HUES6 (cell line): ENCODE data around the gene NOC2L.

Experiments
- H3K27ac ChIP-seq: 2 replicates; pipeline ENCODE4 v1.7.0; 2013; ENCODE audit warnings: low read depth, mild to moderate bottlenecking, low read length, inconsistent platforms
- H3K27me3 ChIP-seq: 2 replicates; pipeline ENCODE4 v1.6.1; 2013; ENCODE audit warnings: low read length; ENCODE audit not compliant: control insufficient read depth, insufficient read depth
- H3K36me3 ChIP-seq: 2 replicates; pipeline ENCODE4 v1.6.1; 2013; ENCODE audit warnings: low read length; ENCODE audit not compliant: control insufficient read depth, insufficient read depth
- H3K4me1 ChIP-seq: 2 replicates; pipeline ENCODE4 v1.6.1; 2013; ENCODE audit warnings: low read length; ENCODE audit not compliant: control insufficient read depth, insufficient read depth
- H3K4me3 ChIP-seq: 2 replicates; pipeline ENCODE4 v1.5.1; 2013; ENCODE audit warnings: low read depth, low read length
- H3K9ac ChIP-seq: one replicate; pipeline ENCODE4 v1.6.1; 2013; ENCODE audit warnings: mild to moderate bottlenecking, low read length
- H3K9me3 ChIP-seq: 2 replicates; pipeline ENCODE4 v1.6.1; 2013; ENCODE audit warnings: low read depth, low read length; ENCODE audit not compliant: control insufficient read depth, insufficient read depth

The NOC2L gene

DNA sequence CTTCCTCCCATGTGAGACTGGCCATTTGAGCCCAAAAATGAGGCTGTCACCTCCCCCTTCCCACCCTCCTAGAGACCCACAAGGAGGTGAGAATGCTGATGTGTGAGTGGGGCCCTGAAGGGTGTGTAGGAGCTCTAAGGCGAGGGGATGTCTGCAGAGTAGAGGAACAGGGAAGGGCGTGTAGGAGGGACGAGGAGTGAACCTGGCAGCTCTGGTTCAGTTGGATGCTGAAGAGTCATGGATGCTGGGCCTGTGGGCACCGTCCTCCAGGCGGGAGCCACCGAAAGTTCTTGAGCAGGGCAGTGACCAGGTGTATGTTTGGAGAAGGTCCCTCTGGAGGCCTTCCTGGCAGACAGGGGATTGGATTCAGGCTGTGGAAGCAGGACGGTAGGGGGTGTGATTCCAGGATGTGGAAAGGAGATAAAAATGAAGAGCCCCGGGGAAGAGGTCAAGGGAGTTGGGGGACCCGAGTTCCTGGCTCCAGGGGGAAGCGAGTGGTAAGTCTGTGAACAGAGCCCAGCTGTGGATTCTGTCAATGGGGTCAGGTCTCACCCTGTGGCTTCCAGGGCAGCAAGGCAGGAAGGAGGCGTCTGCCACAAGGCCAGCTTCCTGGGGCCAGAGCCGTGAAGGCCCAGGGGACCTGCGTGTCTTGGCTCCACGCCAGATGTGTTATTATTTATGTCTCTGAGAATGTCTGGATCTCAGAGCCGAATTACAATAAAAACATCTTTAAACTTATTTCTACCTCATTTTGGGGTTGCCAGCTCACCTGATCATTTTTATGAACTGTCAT, 27.5 kb downstream of the NOC2L start:
- Histone ChIP-seq H3K4me1 (peaks cover 12% of the 10 kb centered on the region), H3K9ac (no peak overlapping the region), H3K4me3 (no peak overlapping the region), H3K27ac (no peak overlapping the region), H3K36me3 (no peaks in the 10 kb centered on the region), H3K27me3 (peaks cover 92% of the 10 kb centered on the region), H3K9me3 (no peaks in the 10 kb centered on the region)

DNA sequence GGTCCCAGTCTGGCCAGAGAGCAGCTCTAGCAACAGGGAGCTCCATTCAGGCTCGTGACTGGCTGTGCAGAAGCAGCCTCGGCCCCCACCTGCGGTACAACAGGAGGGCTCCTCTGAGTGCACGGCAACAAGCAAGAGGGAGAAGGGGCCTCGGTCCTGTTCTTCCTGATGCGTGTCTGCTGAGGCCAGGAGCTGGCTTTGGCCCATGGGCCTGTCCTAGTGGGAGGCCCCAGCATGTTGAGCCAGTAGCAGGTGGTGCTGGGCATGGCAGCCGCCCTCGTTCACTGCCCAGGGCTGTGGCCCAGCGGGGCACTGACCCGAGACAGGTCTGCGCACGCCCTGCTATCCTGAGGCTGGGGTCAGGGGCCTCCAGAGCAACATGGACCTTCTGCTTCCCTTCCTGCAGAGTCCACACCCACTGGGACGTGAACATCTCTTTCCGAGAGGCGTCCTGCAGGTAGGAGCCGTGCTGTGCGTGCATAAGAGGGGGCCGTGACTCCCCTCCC, 28.4 kb downstream of the NOC2L start:
- H3K27me3 ChIP-seq: peaks cover 92% of the 10 kb centered on the region
- H3K9me3 ChIP-seq: no peaks in the 10 kb centered on the region
- H3K4me3 ChIP-seq: no peak overlapping the region
- H3K27ac ChIP-seq: no peak overlapping the region
- H3K36me3 ChIP-seq: no peaks in the 10 kb centered on the region
- no peak overlapping the region for H3K9ac ChIP-seq
- peaks cover 18% of the 10 kb centered on the region for H3K4me1 ChIP-seq

DNA sequence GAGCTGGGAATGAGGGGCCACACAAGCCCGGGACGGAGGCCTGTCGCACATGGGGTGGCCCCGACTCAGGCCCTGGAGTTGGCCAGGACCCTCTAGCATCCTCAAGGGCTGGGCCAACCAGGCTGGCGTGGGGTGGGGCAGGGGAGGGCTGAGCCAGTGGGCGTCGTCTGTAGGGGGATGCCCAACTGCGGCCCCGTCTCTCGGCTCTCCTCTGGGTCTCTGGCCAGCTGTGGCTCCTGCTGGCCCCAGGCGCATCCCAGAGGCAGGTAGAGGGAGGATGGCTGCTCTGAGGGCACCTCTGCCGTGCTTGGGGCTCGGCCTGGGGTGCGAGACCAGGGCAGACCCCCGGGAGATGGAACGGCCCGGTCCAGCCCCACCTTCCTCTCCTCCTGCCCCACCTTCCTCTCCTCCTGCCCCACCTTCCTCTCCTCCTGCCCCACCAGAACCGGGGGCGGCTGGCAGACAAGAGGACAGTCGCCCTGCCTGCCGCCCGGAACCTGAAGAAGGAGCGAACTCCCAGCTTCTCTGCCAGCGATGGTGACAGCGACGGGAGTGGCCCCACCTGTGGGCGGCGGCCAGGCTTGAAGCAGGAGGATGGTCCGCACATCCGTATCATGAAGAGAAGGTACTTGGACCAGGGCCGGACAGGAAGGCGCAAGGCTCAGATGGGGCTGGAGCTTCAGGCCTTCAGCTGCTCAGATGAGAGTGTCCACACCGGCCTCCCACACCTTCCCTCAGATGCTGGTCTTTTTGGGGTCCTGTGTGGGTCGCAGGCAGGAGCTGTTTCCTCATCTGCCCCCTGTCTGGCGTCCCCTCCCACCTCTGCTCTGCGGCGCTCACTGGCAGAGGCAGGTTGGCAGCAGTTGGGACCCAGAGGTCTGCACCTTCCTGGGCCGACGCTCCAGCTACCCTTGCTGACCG, 29.1 kb downstream of the NOC2L start:
- Histone ChIP-seq H3K27ac (no peak overlapping the region), H3K9me3 (no peaks in the 10 kb centered on the region), H3K9ac (no peak overlapping the region), H3K4me3 (no peak overlapping the region), H3K36me3 (no peaks in the 10 kb centered on the region), H3K27me3 (peaks cover 92% of the 10 kb centered on the region), H3K4me1 (peaks cover 11% of the 10 kb centered on the region)

- Histone ChIP-seq H3K4me1 (peaks cover 9% of the 10 kb centered on the region; the same call in 1 of the 2 replicates), H3K9me3 (no peaks in the 10 kb centered on the region), H3K9ac (no peak overlapping the region), H3K4me3 (no peak overlapping the region), H3K27ac (no peak overlapping the region), H3K36me3 (no peaks in the 10 kb centered on the region), H3K27me3 (peaks cover 98% of the 10 kb centered on the region)
Observed at GRCh38 chr1:928825-929661, 30.0 kb downstream of the NOC2L start.

DNA sequence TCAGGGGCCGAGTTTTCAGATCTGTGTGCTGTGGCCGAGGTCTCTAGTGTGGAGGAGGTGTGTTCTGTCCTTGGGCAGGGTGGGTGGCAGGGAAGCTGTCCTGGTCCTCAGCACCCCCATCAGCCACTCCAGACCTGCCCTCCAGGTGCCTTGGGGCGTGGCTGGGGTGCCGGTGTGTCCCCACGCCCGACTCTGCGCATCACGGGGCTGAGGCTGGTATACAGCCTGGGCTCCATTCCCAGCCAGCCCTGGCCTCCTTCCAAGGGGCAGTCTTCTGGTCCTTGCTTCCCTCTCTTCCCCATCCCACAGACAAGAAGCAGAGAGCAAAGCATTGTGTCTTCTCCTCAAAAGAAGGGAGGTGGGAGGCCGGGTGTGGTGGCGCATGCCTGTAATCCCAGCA, 31.3 kb downstream of the NOC2L start:
- Histone ChIP-seq H3K4me1 (peaks cover 9% of the 10 kb centered on the region; the same call in 1 of the 2 replicates), H3K27ac (no peak overlapping the region), H3K36me3 (no peaks in the 10 kb centered on the region), H3K9me3 (no peaks in the 10 kb centered on the region), H3K4me3 (no peak overlapping the region), H3K9ac (no peak overlapping the region), H3K27me3 (peaks cover 99% of the 10 kb centered on the region)

DNA sequence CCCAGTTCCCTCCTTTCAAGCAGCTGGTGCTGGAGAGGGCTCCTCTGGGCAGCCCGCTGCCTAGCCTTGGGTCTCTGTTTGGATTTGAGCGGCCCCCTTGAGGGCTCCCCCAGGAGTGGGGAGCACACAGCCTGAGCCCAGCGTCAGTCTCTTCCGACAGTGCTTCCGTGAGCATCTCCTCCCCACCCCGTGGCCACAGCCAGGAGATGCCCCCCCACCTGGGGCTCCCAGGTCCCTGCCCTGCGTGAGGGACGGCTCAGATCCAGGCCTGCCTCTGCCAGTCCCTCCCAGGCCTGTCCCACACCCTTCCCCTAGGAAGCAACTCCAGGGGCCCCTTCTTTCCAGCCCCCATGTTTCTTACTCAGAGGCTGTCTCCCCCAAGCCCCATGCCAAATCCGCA, 31.8 kb downstream of the NOC2L start:
- H3K36me3 ChIP-seq: no peaks in the 10 kb centered on the region
- H3K4me3 ChIP-seq: no peak overlapping the region
- H3K27ac ChIP-seq: no peak overlapping the region
- no peaks in the 10 kb centered on the region for H3K9me3 ChIP-seq
- peaks cover 99% of the 10 kb centered on the region for H3K27me3 ChIP-seq
- H3K4me1 ChIP-seq: peaks cover 9% of the 10 kb centered on the region; the same call in 1 of the 2 replicates
- no peak overlapping the region for H3K9ac ChIP-seq

DNA sequence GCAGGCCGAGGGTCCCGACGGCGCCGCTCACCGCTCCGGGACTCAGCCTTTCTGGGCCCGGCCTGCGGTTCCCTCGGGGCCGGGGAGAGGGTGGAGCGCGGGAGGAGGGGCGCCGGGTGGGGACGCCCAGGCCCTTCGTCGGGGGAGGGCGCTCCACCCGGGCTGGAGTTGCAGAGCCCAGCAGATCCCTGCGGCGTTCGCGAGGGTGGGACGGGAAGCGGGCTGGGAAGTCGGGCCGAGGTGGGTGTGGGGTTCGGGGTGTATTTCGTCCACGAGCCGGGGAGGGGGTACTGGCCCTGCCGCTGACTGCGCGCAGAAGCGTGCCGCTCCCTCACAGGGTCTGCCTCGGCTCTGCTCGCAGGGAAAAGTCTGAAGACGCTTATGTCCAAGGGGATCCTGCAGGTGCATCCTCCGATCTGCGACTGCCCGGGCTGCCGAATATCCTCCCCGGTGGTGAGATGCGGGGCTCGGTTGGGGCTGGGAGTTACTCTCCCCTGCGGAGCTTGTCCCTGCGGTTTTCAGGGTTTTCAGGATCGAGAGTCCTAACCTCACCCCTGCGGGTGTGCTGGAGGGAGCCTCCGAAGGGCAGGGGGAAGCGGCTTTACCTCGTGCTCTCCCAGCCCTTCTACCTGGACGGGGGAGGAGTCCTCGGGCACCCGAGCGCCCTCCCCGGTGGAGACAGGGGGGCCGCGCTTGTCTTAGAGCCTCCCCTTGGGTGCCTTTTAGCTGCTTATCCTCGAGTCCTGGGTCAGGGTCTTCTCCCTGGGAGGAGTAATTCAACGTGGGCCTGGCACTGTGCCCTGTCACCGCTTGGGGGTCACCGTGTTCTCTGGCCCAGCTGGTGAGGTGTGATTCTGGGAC, 33.3 kb downstream of the NOC2L start:
- Histone ChIP-seq H3K27me3 (peaks cover 99% of the 10 kb centered on the region), H3K9ac (no peak overlapping the region), H3K36me3 (no peaks in the 10 kb centered on the region), H3K27ac (no peak overlapping the region), H3K4me1 (peaks cover 14% of the 10 kb centered on the region), H3K9me3 (no peaks in the 10 kb centered on the region), H3K4me3 (peak overlapping the region; percentile 47)

GRCh38 chr1:924656-925560, 34.1 kb downstream of the NOC2L start:
- H3K9ac ChIP-seq: peak overlapping the region; percentile 25
- no peaks in the 10 kb centered on the region for H3K36me3 ChIP-seq
- peaks cover 22% of the 10 kb centered on the region for H3K4me1 ChIP-seq
- H3K27me3 ChIP-seq: peaks cover 99% of the 10 kb centered on the region
- H3K9me3 ChIP-seq: no peaks in the 10 kb centered on the region
- H3K4me3 ChIP-seq: peak overlapping the region; percentile 59
- no peak overlapping the region for H3K27ac ChIP-seq

GRCh38 chr1:923991-924655, 34.9 kb downstream of the NOC2L start:
- Histone ChIP-seq H3K27ac (no peak overlapping the region), H3K9ac (no peak overlapping the region), H3K27me3 (peaks cover 99% of the 10 kb centered on the region)

More at GRCh38 chr1:923991-924655, 34.9 kb downstream of the NOC2L start:
- H3K36me3 ChIP-seq: no peaks in the 10 kb centered on the region
- peaks cover 22% of the 10 kb centered on the region for H3K4me1 ChIP-seq
- H3K4me3 ChIP-seq: peak overlapping the region; percentile 59
- no peaks in the 10 kb centered on the region for H3K9me3 ChIP-seq
